Osteoblast (primary cell): Measurements from ENCODE around the gene TTC28. TPM values are rescaled to one million over a fixed set of nuclear protein-coding genes. Genes with fewer than 3 reads are reported as not detected.

Source experiments
- DNase-seq: peaks from one replicate; pipeline ENCODE4 v3.0.0; 2011; ENCODE audit warnings: low spot score, mixed read lengths; ENCODE audit not compliant: insufficient read length; ENCODE audit errors: missing footprints
- H2AFZ ChIP-seq: 2 replicates; pipeline ENCODE4 v1.6.0; 2011; ENCODE audit warnings: mild to moderate bottlenecking, low read length
- H3K27ac ChIP-seq: 2 replicates; pipeline ENCODE4 v1.5.1; 2011; ENCODE audit warnings: mild to moderate bottlenecking, low read depth, low read length, moderate library complexity
- H3K27me3 ChIP-seq: 2 replicates; pipeline ENCODE4 v1.6.0; 2012; ENCODE audit warnings: mild to moderate bottlenecking, control low read depth, inconsistent platforms, low read length, moderate library complexity; ENCODE audit not compliant: insufficient read depth
- H3K36me3 ChIP-seq: 2 replicates; pipeline ENCODE4 v1.5.1; 2011; ENCODE audit warnings: mild to moderate bottlenecking, low read length, control low read depth, moderate library complexity; ENCODE audit not compliant: insufficient read depth
- H3K4me1 ChIP-seq: 2 replicates; pipeline ENCODE4 v1.5.1; 2011; ENCODE audit warnings: mild to moderate bottlenecking, low read length, control low read depth, moderate library complexity; ENCODE audit not compliant: insufficient read depth
- H3K4me2 ChIP-seq: 2 replicates; pipeline ENCODE4 v1.6.0; 2011; ENCODE audit warnings: mild to moderate bottlenecking, low read length; ENCODE audit not compliant: insufficient read depth
- H3K4me3 ChIP-seq: fragments of 200-600 bp; sonication (generic); 3 replicates; pipeline ENCODE4 v1.5.1; 2012; ENCODE audit warnings: mild to moderate bottlenecking, low read length, inconsistent platforms; ENCODE audit not compliant: insufficient read depth
- H3K79me2 ChIP-seq: 2 replicates; pipeline ENCODE4 v1.6.0; 2012; ENCODE audit warnings: mild to moderate bottlenecking, low read length, control low read depth, inconsistent platforms; ENCODE audit not compliant: insufficient read depth
- H3K9me3 ChIP-seq: 2 replicates; pipeline ENCODE4 v1.5.1; 2011; ENCODE audit warnings: low read depth, low read length, control low read depth
- H4K20me1 ChIP-seq: 2 replicates; pipeline ENCODE4 v1.6.0; 2012; ENCODE audit warnings: mild to moderate bottlenecking, low read length, control low read depth; ENCODE audit not compliant: insufficient read depth
- CTCF ChIP-seq: IDR thresholded peaks from 2 replicates; pipeline ENCODE4 v1.5.1; 2011; ENCODE audit warnings: mild to moderate bottlenecking, low read depth, low read length, moderate library complexity; ENCODE audit errors: extremely low read depth
- total RNA-seq: library from RNA; depleted of rRNA; stranded (reverse); fragments of >200 nt; gene quantifications from 2 replicates; pipeline ENCODE4 v1.2.3, GENCODE V29; 2012

Gene TTC28
- total RNA-seq, 1 donor: 48.1 TPM

GRCh38 chr22:27994481-27995331 lies 684.9 kb downstream of the TTC28 start:
- peaks cover 3% of the 10 kb centered on the region for H4K20me1 ChIP-seq
- H2AFZ ChIP-seq: no peak overlapping the region
- H3K79me2 ChIP-seq: no peaks in the 10 kb centered on the region
- peaks cover 4% of the 10 kb centered on the region for H3K36me3 ChIP-seq
- H3K27ac ChIP-seq: no peak overlapping the region
- no peak overlapping the region for H3K4me2 ChIP-seq
- H3K27me3 ChIP-seq: no peaks in the 10 kb centered on the region
- peak; percentile 73 for DNase-seq
- H3K4me3 ChIP-seq: no peak overlapping the region
- peaks cover 28% of the 10 kb centered on the region for H3K4me1 ChIP-seq
- no peaks in the 10 kb centered on the region for H3K9me3 ChIP-seq
- no peak for TF ChIP-seq CTCF

GRCh38 chr22:27993774-27994350 lies 685.8 kb downstream of the TTC28 start:
- no peak overlapping the region for H3K4me3 ChIP-seq
- H3K36me3 ChIP-seq: peaks cover 4% of the 10 kb centered on the region
- peaks cover 3% of the 10 kb centered on the region for H4K20me1 ChIP-seq
- no peaks in the 10 kb centered on the region for H3K79me2 ChIP-seq
- peaks cover 28% of the 10 kb centered on the region for H3K4me1 ChIP-seq
- no peak overlapping the region for H2AFZ ChIP-seq
- no peak overlapping the region for H3K27ac ChIP-seq
- H3K27me3 ChIP-seq: no peaks in the 10 kb centered on the region
- H3K9me3 ChIP-seq: no peaks in the 10 kb centered on the region
- no peak for TF ChIP-seq CTCF
- DNase-seq: peak; percentile 46
- H3K4me2 ChIP-seq: no peak overlapping the region

GRCh38 chr22:27993201-27993635 lies 686.4 kb downstream of the TTC28 start:
- Histone ChIP-seq H3K4me1 (peaks cover 28% of the 10 kb centered on the region), H2AFZ (no peak overlapping the region), H3K27ac (no peak overlapping the region), H3K27me3 (no peaks in the 10 kb centered on the region), H3K79me2 (no peaks in the 10 kb centered on the region), H3K36me3 (peaks cover 4% of the 10 kb centered on the region), H3K9me3 (no peaks in the 10 kb centered on the region), H3K4me3 (no peak overlapping the region), H4K20me1 (peaks cover 3% of the 10 kb centered on the region), H3K4me2 (no peak overlapping the region)
- TF ChIP-seq CTCF: no peak
- peak; percentile 65 for DNase-seq
